BJ (cell line): ENCODE results near the gene KCND3. TPM values are rescaled to one million over a fixed set of nuclear protein-coding genes. Genes with fewer than 3 reads are reported as not detected.

Experiments
- CTCF ChIA-PET: fragments of 350-600 bp; formaldehyde crosslinking; extraction: SDS; loops from one replicate; lab custom pipeline; 2021; ENCODE audit warnings: antibody characterized with exemption, inconsistent platforms; lab: Yijun Ruan, JAX
- POLR2A ChIA-PET: fragments of 300-600 bp; sonication (Branson Sonifier 250); formaldehyde crosslinking; extraction: SDS; loops from one replicate; lab custom pipeline; 2021; ENCODE audit warnings: antibody characterized with exemption; lab: Charles Lee
- DNase-seq: peaks from one replicate; pipeline ENCODE4 v3.0.0-alpha.2; 2011; ENCODE audit warnings: low read depth
- H3K27me3 ChIP-seq: 2 replicates; pipeline ENCODE4 v1.6.0; 2011; ENCODE audit warnings: low read length; ENCODE audit not compliant: control insufficient read depth, insufficient read depth
- H3K36me3 ChIP-seq: 2 replicates; pipeline ENCODE4 v1.5.1; 2011; ENCODE audit warnings: low read length; ENCODE audit not compliant: control insufficient read depth, insufficient read depth
- H3K4me3 ChIP-seq: 2 replicates; pipeline ENCODE4 v1.5.1; 2011; ENCODE audit warnings: low read depth, mild to moderate bottlenecking, control low read depth, low read length
- CTCF ChIP-seq: IDR thresholded peaks from 2 replicates; pipeline ENCODE4 v1.5.1; 2011; ENCODE audit warnings: low read depth, mild to moderate bottlenecking, control low read depth, inconsistent platforms, low read length, moderate library complexity; ENCODE audit not compliant: insufficient read depth
- polyA plus RNA-seq: library from polyadenylated mRNA; depleted of rRNA; stranded (reverse); fragments of >200 nt; gene quantifications from 2 replicates; pipeline ENCODE4 v1.2.3, GENCODE V29; 2011

The KCND3 gene
- polyA plus RNA-seq, 1 experiment, result 3.6 TPM

GRCh38 chr1:112001436-112001835, 12.0 kb upstream of the KCND3 start:
- H3K36me3 ChIP-seq, result no peaks in the 10 kb centered on the region
- H3K27me3 ChIP-seq, result peaks cover 1% of the 10 kb centered on the region; the same call in 1 of the 2 replicates
- TF ChIP-seq CTCF, result no peak
- no peak overlapping the region for H3K4me3 ChIP-seq
- POLR2A ChIA-PET, result no interaction called here
- no peak for DNase-seq
- CTCF ChIA-PET, result no interaction called here

GRCh38 chr1:112000048-112000447, 10.6 kb upstream of the KCND3 start:
- Histone ChIP-seq H3K36me3 (no peaks in the 10 kb centered on the region), H3K4me3 (no peak overlapping the region), H3K27me3 (peaks cover 1% of the 10 kb centered on the region; the same call in 1 of the 2 replicates)
- DNase-seq, result no peak
- ChIA-PET CTCF (no interaction called here), POLR2A (no interaction called here)
- no peak for TF ChIP-seq CTCF

DNA sequence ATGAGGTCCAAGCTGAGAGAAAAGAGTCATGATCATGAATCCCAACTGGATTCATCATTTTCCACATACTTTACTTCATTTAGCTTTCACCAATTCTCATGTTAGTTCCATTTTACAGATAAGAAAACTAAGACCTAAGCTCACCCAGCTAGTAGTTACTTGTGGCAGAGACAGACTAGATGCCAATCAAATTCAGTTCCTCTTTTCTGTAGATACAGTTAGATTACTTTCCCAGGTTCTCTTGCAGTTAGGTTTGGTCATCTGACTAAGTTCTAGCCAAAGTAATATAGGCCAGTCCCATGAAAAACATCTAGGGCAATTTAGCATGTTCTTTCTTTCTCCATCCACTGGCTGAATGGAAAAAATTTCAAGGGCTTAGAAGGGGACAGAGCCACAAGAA, 8.9 kb upstream of the KCND3 start:
- no peak for DNase-seq
- no peak for TF ChIP-seq CTCF
- POLR2A ChIA-PET, result interaction anchor here (0.6 kb wide), 1 partner anchor 652 kb away, joined by 3 read pairs; no protein-coding TSS in a partner anchor
- CTCF ChIA-PET, result no interaction called here
- H3K27me3 ChIP-seq, result peaks cover 4% of the 10 kb centered on the region
- H3K36me3 ChIP-seq, result no peaks in the 10 kb centered on the region
- H3K4me3 ChIP-seq, result no peak overlapping the region

- CTCF ChIA-PET, result interaction anchor here (0.8 to 1.5 kb wide), 2 partner anchors 11 to 20 kb away, joined by 3 to 4 read pairs; no protein-coding TSS in a partner anchor
Observed at GRCh38 chr1:111992476-111992875, 3.0 kb upstream of the KCND3 start.

More at GRCh38 chr1:111992476-111992875, 3.0 kb upstream of the KCND3 start:
- no peak for TF ChIP-seq CTCF
- no peak for DNase-seq
- Histone ChIP-seq H3K27me3 (peaks cover 38% of the 10 kb centered on the region), H3K36me3 (no peaks in the 10 kb centered on the region), H3K4me3 (no peak overlapping the region)
- POLR2A ChIA-PET, result interaction anchor here (0.6 kb wide), 1 partner anchor 139 kb away, joined by 3 read pairs; no protein-coding TSS in a partner anchor
